HUES6 (cell line): ENCODE data around the gene COA8.

Experiments
- H3K27ac ChIP-seq: 2 replicates; pipeline ENCODE4 v1.7.0; 2013; ENCODE audit warnings: low read depth, mild to moderate bottlenecking, low read length, inconsistent platforms
- H3K27me3 ChIP-seq: 2 replicates; pipeline ENCODE4 v1.6.1; 2013; ENCODE audit warnings: low read length; ENCODE audit not compliant: control insufficient read depth, insufficient read depth
- H3K36me3 ChIP-seq: 2 replicates; pipeline ENCODE4 v1.6.1; 2013; ENCODE audit warnings: low read length; ENCODE audit not compliant: control insufficient read depth, insufficient read depth
- H3K4me1 ChIP-seq: 2 replicates; pipeline ENCODE4 v1.6.1; 2013; ENCODE audit warnings: low read length; ENCODE audit not compliant: control insufficient read depth, insufficient read depth
- H3K4me3 ChIP-seq: 2 replicates; pipeline ENCODE4 v1.5.1; 2013; ENCODE audit warnings: low read depth, low read length
- H3K9ac ChIP-seq: one replicate; pipeline ENCODE4 v1.6.1; 2013; ENCODE audit warnings: mild to moderate bottlenecking, low read length
- H3K9me3 ChIP-seq: 2 replicates; pipeline ENCODE4 v1.6.1; 2013; ENCODE audit warnings: low read depth, low read length; ENCODE audit not compliant: control insufficient read depth, insufficient read depth

COA8 gene

GRCh38 chr14:103541709-103542604, 20.8 kb upstream of the COA8 start:
- no peaks in the 10 kb centered on the region for H3K36me3 ChIP-seq
- H3K27ac ChIP-seq: peak overlapping the region; percentile 97
- H3K4me3 ChIP-seq: peak overlapping the region; percentile 54
- H3K9ac ChIP-seq: peak overlapping the region; percentile 84
- H3K9me3 ChIP-seq: no peaks in the 10 kb centered on the region
- no peaks in the 10 kb centered on the region for H3K27me3 ChIP-seq
- H3K4me1 ChIP-seq: peaks cover 39% of the 10 kb centered on the region

DNA sequence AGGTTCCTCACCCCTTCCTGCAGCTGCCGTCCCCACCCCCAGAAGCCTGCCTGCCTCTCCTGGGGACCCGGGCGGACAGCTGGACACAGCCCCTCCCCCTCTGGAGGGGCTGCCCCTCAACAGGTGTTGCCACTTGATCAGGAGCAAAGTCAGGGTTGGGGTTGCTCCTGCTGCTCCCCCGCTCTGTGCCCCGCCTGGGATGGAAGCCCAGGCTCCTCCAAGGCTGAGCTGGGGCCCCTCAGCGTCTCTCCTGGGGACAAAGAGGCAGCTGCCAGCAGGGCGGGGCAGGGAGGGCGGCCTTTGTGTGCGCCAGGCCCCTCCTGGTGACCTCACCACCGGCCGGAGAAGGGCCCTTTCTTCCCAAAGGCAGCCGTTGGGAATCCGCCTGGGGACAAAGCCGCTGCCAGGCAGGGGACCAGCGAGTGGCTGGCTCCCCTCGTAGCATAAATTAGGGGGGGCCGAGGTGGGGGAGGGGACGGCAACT, 20.1 kb upstream of the COA8 start:
- peaks cover 39% of the 10 kb centered on the region for H3K4me1 ChIP-seq
- H3K27ac ChIP-seq: peak overlapping the region; percentile 97

GRCh38 chr14:103543140-103543539, 19.6 kb upstream of the COA8 start:
- H3K9me3 ChIP-seq: no peaks in the 10 kb centered on the region
- H3K9ac ChIP-seq: peak overlapping the region; percentile 9
- no peaks in the 10 kb centered on the region for H3K36me3 ChIP-seq
- H3K4me3 ChIP-seq: 0 out of 2 replicates have a peak overlapping the region, but pooled peaks have one; percentile 54
- H3K4me1 ChIP-seq: peaks cover 39% of the 10 kb centered on the region
- peak overlapping the region; percentile 97 for H3K27ac ChIP-seq
- H3K27me3 ChIP-seq: no peaks in the 10 kb centered on the region

More for the DNA sequence above, 20.1 kb upstream of the COA8 start:
- Histone ChIP-seq H3K27me3 (no peaks in the 10 kb centered on the region), H3K9ac (peak overlapping the region; percentile 84), H3K4me3 (peak overlapping the region; percentile 54), H3K9me3 (no peaks in the 10 kb centered on the region), H3K36me3 (no peaks in the 10 kb centered on the region)

DNA sequence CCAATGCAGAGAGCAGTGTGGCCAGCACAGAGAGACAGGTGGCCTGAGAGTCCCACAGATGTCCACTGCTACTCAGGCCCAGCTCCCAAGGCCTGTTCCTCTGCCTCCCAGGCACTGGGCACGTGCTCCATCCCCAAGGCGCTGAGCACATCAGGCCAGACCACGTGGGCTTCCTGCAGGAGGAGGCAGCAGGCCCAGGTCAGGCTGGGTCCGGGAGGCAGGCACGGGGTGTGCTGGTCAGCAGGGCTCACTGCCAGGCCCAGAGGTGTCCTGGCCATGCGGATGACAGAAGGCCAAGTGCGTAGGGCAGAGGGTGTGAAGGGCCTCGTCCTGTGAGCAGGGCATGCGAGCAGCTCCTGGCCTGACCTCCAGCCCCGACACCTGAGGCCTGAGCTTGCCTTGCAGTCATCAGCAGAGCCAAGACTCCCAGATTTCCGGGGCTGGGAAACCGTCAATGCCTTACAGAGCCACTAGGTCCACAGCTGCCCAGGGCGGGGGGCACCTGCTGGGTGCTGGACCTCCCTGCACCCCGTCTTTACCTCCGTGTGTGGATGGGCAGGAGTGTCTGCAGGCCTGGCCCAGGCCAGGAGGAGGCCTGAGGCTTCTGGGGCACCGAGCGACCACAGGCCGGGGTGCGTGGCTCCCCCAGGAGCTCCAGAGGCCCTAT, 18.9 kb upstream of the COA8 start:
- Histone ChIP-seq H3K27ac (peak overlapping the region; percentile 97; the same call in 1 of the 2 replicates), H3K36me3 (no peaks in the 10 kb centered on the region), H3K4me1 (peaks cover 39% of the 10 kb centered on the region), H3K4me3 (no peak overlapping the region), H3K27me3 (no peaks in the 10 kb centered on the region), H3K9ac (peak overlapping the region; percentile 9), H3K9me3 (no peaks in the 10 kb centered on the region)

- no peak overlapping the region for H3K27ac ChIP-seq
- no peaks in the 10 kb centered on the region for H3K27me3 ChIP-seq
- H3K9ac ChIP-seq: no peak overlapping the region
- no peaks in the 10 kb centered on the region for H3K36me3 ChIP-seq
- peaks cover 39% of the 10 kb centered on the region for H3K4me1 ChIP-seq
- no peaks in the 10 kb centered on the region for H3K9me3 ChIP-seq
- H3K4me3 ChIP-seq: no peak overlapping the region
Measured at GRCh38 chr14:103544388-103545218, 18.2 kb upstream of the COA8 start.

DNA sequence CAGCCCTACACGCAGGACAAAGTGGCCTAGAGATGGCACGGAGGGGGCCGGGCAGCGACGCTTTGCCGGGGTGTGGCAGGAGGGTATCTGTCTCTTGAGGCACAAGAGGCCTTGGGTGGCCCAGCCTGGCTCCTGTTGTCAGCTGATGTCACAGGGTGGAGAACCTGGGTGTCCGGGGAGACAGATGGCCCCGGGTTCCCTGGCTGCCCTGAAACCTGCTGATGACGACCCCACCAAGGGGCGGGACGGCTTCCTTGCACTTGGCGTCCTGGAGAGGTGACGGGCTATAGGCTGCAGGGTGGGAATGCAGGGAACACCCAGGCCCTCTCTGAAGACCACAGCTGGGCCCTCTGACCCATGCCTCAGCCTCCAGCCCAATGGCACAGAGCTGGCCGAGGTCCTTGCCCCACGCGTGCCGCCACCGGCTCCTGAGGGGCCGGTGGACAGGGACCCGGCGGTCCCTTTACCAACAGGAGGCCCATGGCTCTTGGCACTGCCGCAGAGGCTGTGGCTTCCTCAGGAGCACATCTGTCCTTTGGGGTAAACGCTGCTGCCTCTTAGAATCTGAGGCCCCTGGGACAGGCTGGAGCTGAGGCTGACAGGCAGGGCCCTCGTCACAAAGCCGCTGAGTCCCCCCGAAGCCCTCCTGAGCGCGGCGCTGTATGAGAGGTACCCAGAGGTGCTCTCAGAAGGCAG, 17.4 kb upstream of the COA8 start:
- H3K36me3 ChIP-seq: no peaks in the 10 kb centered on the region
- H3K27ac ChIP-seq: no peak overlapping the region
- peaks cover 37% of the 10 kb centered on the region for H3K4me1 ChIP-seq
- no peaks in the 10 kb centered on the region for H3K27me3 ChIP-seq
- H3K9ac ChIP-seq: no peak overlapping the region
- no peak overlapping the region for H3K4me3 ChIP-seq
- H3K9me3 ChIP-seq: no peaks in the 10 kb centered on the region

GRCh38 chr14:103545915-103546651, 16.7 kb upstream of the COA8 start:
- Histone ChIP-seq H3K27ac (no peak overlapping the region), H3K27me3 (no peaks in the 10 kb centered on the region), H3K36me3 (no peaks in the 10 kb centered on the region), H3K4me1 (peaks cover 34% of the 10 kb centered on the region), H3K9me3 (no peaks in the 10 kb centered on the region), H3K4me3 (no peak overlapping the region), H3K9ac (no peak overlapping the region)

GRCh38 chr14:103546652-103547454, 15.9 kb upstream of the COA8 start:
- Histone ChIP-seq H3K4me3 (no peak overlapping the region), H3K4me1 (peaks cover 26% of the 10 kb centered on the region), H3K9me3 (no peaks in the 10 kb centered on the region), H3K9ac (no peak overlapping the region), H3K27me3 (no peaks in the 10 kb centered on the region), H3K36me3 (no peaks in the 10 kb centered on the region), H3K27ac (no peak overlapping the region)

DNA sequence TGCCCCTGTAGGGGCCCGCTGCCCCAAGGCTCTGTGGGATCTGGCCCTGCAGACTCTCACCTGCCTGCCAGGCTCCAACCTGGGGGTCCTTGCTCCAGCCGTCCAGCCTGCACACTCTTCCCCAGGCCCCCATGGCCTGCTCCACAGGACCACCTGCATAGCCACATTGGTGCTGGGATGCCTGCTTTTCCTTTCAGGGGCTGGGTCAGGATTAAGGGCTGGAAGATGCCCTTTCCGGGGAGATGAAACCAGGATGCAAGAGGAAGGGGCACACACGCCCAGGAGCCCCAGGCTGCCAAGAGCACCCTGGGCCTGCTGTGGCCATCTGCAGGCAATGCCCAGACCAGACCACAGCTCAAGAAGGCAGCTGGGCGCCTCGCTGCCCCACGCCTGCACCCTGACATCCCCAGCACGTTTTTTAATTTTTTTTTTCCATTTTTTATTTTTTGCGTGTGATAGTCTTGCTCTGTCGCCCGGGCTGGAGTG, 15.3 kb upstream of the COA8 start:
- no peak overlapping the region for H3K9ac ChIP-seq
- H3K27me3 ChIP-seq: no peaks in the 10 kb centered on the region
- no peak overlapping the region for H3K4me3 ChIP-seq
- no peaks in the 10 kb centered on the region for H3K36me3 ChIP-seq
- no peaks in the 10 kb centered on the region for H3K9me3 ChIP-seq
- no peak overlapping the region for H3K27ac ChIP-seq
- peaks cover 20% of the 10 kb centered on the region for H3K4me1 ChIP-seq
